Neural cell (in vitro differentiated cells): ENCODE results near the gene ARPC5L. TPM values are rescaled to one million over a fixed set of nuclear protein-coding genes. Genes with fewer than 3 reads are reported as not detected.

Experiments
- H2AFZ ChIP-seq: fragments of 200-600, 300-800 bp; sonication (generic), shearing (Covaris generic); 2 replicates; pipeline ENCODE4 v1.6.0; 2014; ENCODE audit warnings: low read depth, mild to moderate bottlenecking, antibody characterized with exemption, low read length, moderate library complexity
- H3F3A ChIP-seq: fragments of 200-600 bp; shearing (Covaris generic); 2 replicates; pipeline ENCODE4 v1.6.1; 2016; ENCODE audit warnings: mild to moderate bottlenecking, moderate library complexity, mixed read lengths, antibody characterized with exemption, low read length; ENCODE audit not compliant: insufficient read depth, poor library complexity, severe bottlenecking
- H3K27ac ChIP-seq: fragments of 200-600, 300-800 bp; sonication (generic), shearing (Covaris generic); 2 replicates; pipeline ENCODE4 v1.5.1; 2014; ENCODE audit warnings: mild to moderate bottlenecking, low read length, moderate library complexity
- H3K27me3 ChIP-seq: fragments of 300-800, 200-600 bp; sonication (generic), shearing (Covaris generic); 2 replicates; pipeline ENCODE4 v1.6.0; 2014; ENCODE audit warnings: mild to moderate bottlenecking, low read depth, low read length, moderate library complexity; ENCODE audit not compliant: insufficient read depth
- H3K36me3 ChIP-seq: fragments of 300-800, 200-600 bp; sonication (generic), shearing (Covaris generic); 2 replicates; pipeline ENCODE4 v1.5.1; 2014; ENCODE audit warnings: mild to moderate bottlenecking, antibody characterized with exemption, low read length, moderate library complexity; ENCODE audit not compliant: insufficient read depth
- H3K4me2 ChIP-seq: fragments of 300-800, 200-600 bp; sonication (generic), shearing (Covaris generic); 2 replicates; pipeline ENCODE4 v1.6.0; 2014; ENCODE audit warnings: mild to moderate bottlenecking, low read length
- H3K4me3 ChIP-seq: fragments of 300-800, 200-600 bp; sonication (generic), shearing (Covaris generic); 2 replicates; pipeline ENCODE4 v1.5.1; 2014; ENCODE audit warnings: mild to moderate bottlenecking, low read length, moderate library complexity
- H3K79me2 ChIP-seq: fragments of 200-600 bp; shearing (Covaris generic); replicated peaks from 2 replicates; pipeline ENCODE4 v1.6.0; 2014; ENCODE audit warnings: mild to moderate bottlenecking, low read length, moderate library complexity; ENCODE audit not compliant: insufficient read depth
- H3K9ac ChIP-seq: fragments of 300-800, 200-600 bp; sonication (generic), shearing (Covaris generic); 2 replicates; pipeline ENCODE4 v1.6.1; 2016; ENCODE audit warnings: mild to moderate bottlenecking, low read length, mixed read lengths
- H3K9me2 ChIP-seq: fragments of 200-600 bp; shearing (Covaris generic); 2 replicates; pipeline ENCODE4 v1.6.1; 2016; ENCODE audit warnings: mild to moderate bottlenecking, low read length, mixed read lengths; ENCODE audit not compliant: insufficient read depth
- H3K9me3 ChIP-seq: fragments of 200-600, 300-800 bp; sonication (generic), shearing (Covaris generic); 2 replicates; pipeline ENCODE4 v1.6.1; 2016; ENCODE audit warnings: mild to moderate bottlenecking, mixed run types, low read length, moderate library complexity, mixed read lengths
- H4K20me1 ChIP-seq: fragments of 200-600 bp; shearing (Covaris generic); 2 replicates; pipeline ENCODE4 v1.6.1; 2016; ENCODE audit warnings: mild to moderate bottlenecking, mixed run types; ENCODE audit not compliant: insufficient read depth
- CTCF ChIP-seq: fragments of 450-650 bp; IDR thresholded peaks from 2 replicates; pipeline ENCODE4 v1.5.1; 2014; ENCODE audit warnings: antibody characterized with exemption, mild to moderate bottlenecking, moderate library complexity; ENCODE audit not compliant: poor library complexity, severe bottlenecking
- EP300 ChIP-seq: fragments of 450-650 bp; conservative IDR thresholded peaks from 2 replicates; pipeline ENCODE4 v1.6.1; 2014; ENCODE audit warnings: antibody characterized with exemption, mild to moderate bottlenecking, moderate library complexity; ENCODE audit not compliant: poor library complexity, severe bottlenecking
- EZH2 ChIP-seq: fragments of 200-600, 300-800 bp; shearing (Covaris generic), sonication (generic); IDR thresholded peaks from 2 replicates; pipeline ENCODE4 v1.6.1; 2014; ENCODE audit warnings: antibody characterized with exemption, low read length, borderline replicate concordance, mild to moderate bottlenecking; ENCODE audit not compliant: insufficient read depth, poor library complexity, severe bottlenecking
- MXI1 ChIP-seq: fragments of 450-650 bp; conservative IDR thresholded peaks from 2 replicates; pipeline ENCODE4 v1.6.1; 2014; ENCODE audit warnings: antibody characterized with exemption, mild to moderate bottlenecking; ENCODE audit not compliant: poor library complexity, severe bottlenecking
- POLR2AphosphoS5 ChIP-seq: IDR thresholded peaks from 2 replicates; pipeline ENCODE4 v1.6.1; 2012
- RAD21 ChIP-seq: fragments of 450-650 bp; conservative IDR thresholded peaks from 2 replicates; pipeline ENCODE4 v1.6.1; 2014; ENCODE audit warnings: antibody characterized with exemption, mild to moderate bottlenecking, moderate library complexity
- REST ChIP-seq: IDR thresholded peaks from 2 replicates; pipeline ENCODE4 v1.6.1; 2012; ENCODE audit warnings: borderline replicate concordance
- SMC3 ChIP-seq: fragments of 450-650 bp; conservative IDR thresholded peaks from 2 replicates; pipeline ENCODE4 v1.6.1; 2014; ENCODE audit warnings: antibody characterized with exemption, mild to moderate bottlenecking, moderate library complexity; ENCODE audit not compliant: poor library complexity
- TAF1 ChIP-seq: IDR thresholded peaks from 2 replicates; pipeline ENCODE4 v1.6.1; 2012; ENCODE audit warnings: low read depth
- polyA plus RNA-seq: library from polyadenylated mRNA; depleted of rRNA; stranded (reverse); fragments of >200 nt; gene quantifications from 2 replicates; pipeline ENCODE4 v1.2.3, GENCODE V29; 2014

The ARPC5L gene
- polyA plus RNA-seq, 1 donor from 2014 or later: 46.5 TPM

GRCh38 chr9:124879226-124879625 lies 17.3 kb downstream of the ARPC5L start:
- Histone ChIP-seq H3F3A (no peaks in the 10 kb centered on the region), H3K4me2 (no peak overlapping the region), H3K9me2 (no peaks in the 10 kb centered on the region), H3K4me3 (no peak overlapping the region), H3K27ac (no peak overlapping the region), H3K9ac (no peak overlapping the region), H4K20me1 (no peaks in the 10 kb centered on the region), H3K36me3 (peaks cover 4% of the 10 kb centered on the region), H3K79me2 (no peaks in the 10 kb centered on the region), H2AFZ (no peak overlapping the region), H3K27me3 (no peaks in the 10 kb centered on the region), H3K9me3 (no peaks in the 10 kb centered on the region)
- TF ChIP-seq EP300 (no peak), POLR2AphosphoS5 (no peak), EZH2 (no peak), RAD21 (no peak), TAF1 (no peak), REST (no peak), MXI1 (no peak), CTCF (no peak), SMC3 (no peak)

GRCh38 chr9:124880501-124880900 lies 18.6 kb downstream of the ARPC5L start:
- H3K9ac ChIP-seq: no peak overlapping the region
- no peaks in the 10 kb centered on the region for H3K9me2 ChIP-seq
- no peaks in the 10 kb centered on the region for H3K27me3 ChIP-seq
- H3K36me3 ChIP-seq: peaks cover 4% of the 10 kb centered on the region
- no peaks in the 10 kb centered on the region for H3K9me3 ChIP-seq
- H3K4me2 ChIP-seq: no peak overlapping the region
- H4K20me1 ChIP-seq: no peaks in the 10 kb centered on the region
- no peaks in the 10 kb centered on the region for H3F3A ChIP-seq
- no peak for TF ChIP-seq TAF1
- TF ChIP-seq EZH2: no peak
- TF ChIP-seq RAD21: no peak
- TF ChIP-seq CTCF: no peak
- TF ChIP-seq EP300: no peak
- TF ChIP-seq MXI1: no peak
- no peak for TF ChIP-seq REST
- TF ChIP-seq POLR2AphosphoS5: no peak
- no peak for TF ChIP-seq SMC3
- H3K4me3 ChIP-seq: no peak overlapping the region
- no peak overlapping the region for H2AFZ ChIP-seq
- H3K79me2 ChIP-seq: no peaks in the 10 kb centered on the region
- no peak overlapping the region for H3K27ac ChIP-seq
